SK-N-SH treated with all-trans-retinoic acid at 6 μM for 48 hours (cell line): ENCODE data around the gene LIN9.

Experiments used
- ATAC-seq: fragments of 200-7000 bp; cut with Tn5 transposase; 3 replicates; pipeline ENCODE4 v1.9.1; 2020; ENCODE audit warnings: mild to moderate bottlenecking, moderate library complexity
- ARNTL ChIP-seq: fragments of 450-650 bp; formaldehyde crosslinking; IDR thresholded peaks from 2 replicates; pipeline ENCODE4 v1.5.0; 2020; ENCODE audit warnings: low read depth, mild to moderate bottlenecking, moderate library complexity, borderline replicate concordance
- BACH2 ChIP-seq: fragments of 250-450 bp; sonication (Bioruptor Pico); IDR thresholded peaks from 2 replicates; pipeline ENCODE4 v1.9.0; 2021; ENCODE audit warnings: mild to moderate bottlenecking, borderline replicate concordance
- CSDC2 ChIP-seq: fragments of 250-450 bp; sonication (Bioruptor Pico); IDR thresholded peaks from 2 replicates; pipeline ENCODE4 v1.5.0; 2020; ENCODE audit warnings: mild to moderate bottlenecking, moderate library complexity
- CSRNP3 ChIP-seq: fragments of 250-450 bp; sonication (Bioruptor Pico); IDR thresholded peaks from 2 replicates; pipeline ENCODE4 v1.5.1; 2021; ENCODE audit warnings: mild to moderate bottlenecking, moderate library complexity
- ESRRG ChIP-seq: fragments of 250-450 bp; sonication (Bioruptor Pico); IDR thresholded peaks from 2 replicates; pipeline ENCODE4 v1.6.1; 2021; ENCODE audit warnings: mild to moderate bottlenecking
- GLIS3 ChIP-seq: fragments of 250-450 bp; sonication (Bioruptor Pico); IDR thresholded peaks from 2 replicates; pipeline ENCODE4 v1.5.0; 2020; ENCODE audit warnings: mild to moderate bottlenecking, moderate library complexity
- ISL1 ChIP-seq: fragments of 250-450 bp; sonication (Bioruptor Pico); IDR thresholded peaks from 2 replicates; pipeline ENCODE4 v2.1.2; 2022; ENCODE audit warnings: mild to moderate bottlenecking, moderate library complexity
- OSR1 ChIP-seq: fragments of 250-450 bp; sonication (Bioruptor Pico); IDR thresholded peaks from 2 replicates; pipeline ENCODE4 v1.8.0; 2022; ENCODE audit warnings: moderate library complexity, mild to moderate bottlenecking, inconsistent platforms
- POU6F1 ChIP-seq: fragments of 250-450 bp; sonication (Bioruptor Pico); IDR thresholded peaks from 2 replicates; pipeline ENCODE4 v1.8.0; 2021; ENCODE audit warnings: low read depth, mild to moderate bottlenecking, moderate library complexity, borderline replicate concordance
- PPARA ChIP-seq: fragments of 250-450 bp; sonication (Bioruptor Pico); IDR thresholded peaks from 2 replicates; pipeline ENCODE4 v1.5.0; 2020; ENCODE audit warnings: mild to moderate bottlenecking, borderline replicate concordance
- RARB ChIP-seq: fragments of 250-450 bp; sonication (Bioruptor Pico); IDR thresholded peaks from 2 replicates; pipeline ENCODE4 v1.8.0; 2021; ENCODE audit warnings: mild to moderate bottlenecking, moderate library complexity
- SNAI2 ChIP-seq: fragments of 250-450 bp; sonication (Bioruptor Pico); IDR thresholded peaks from 2 replicates; pipeline ENCODE4 v1.5.0; 2020; ENCODE audit warnings: mild to moderate bottlenecking, moderate library complexity
- TOX ChIP-seq: fragments of 250-450 bp; sonication (Bioruptor Pico); IDR thresholded peaks from 2 replicates; pipeline ENCODE4 v1.8.0; 2021; ENCODE audit warnings: mild to moderate bottlenecking, moderate library complexity, borderline replicate concordance
- ZC3H10 ChIP-seq: fragments of 250-450 bp; sonication (Bioruptor Pico); IDR thresholded peaks from 2 replicates; pipeline ENCODE4 v1.5.1; 2021; ENCODE audit warnings: mild to moderate bottlenecking, moderate library complexity
- ZFP3 ChIP-seq: fragments of 250-450 bp; sonication (Bioruptor Pico); IDR thresholded peaks from 2 replicates; pipeline ENCODE4 v1.5.0; 2020; ENCODE audit warnings: mild to moderate bottlenecking, moderate library complexity
- ZFP30 ChIP-seq: fragments of 450-650 bp; formaldehyde crosslinking; IDR thresholded peaks from 2 replicates; pipeline ENCODE4 v1.5.0; 2022; ENCODE audit warnings: mild to moderate bottlenecking, moderate library complexity
- ZNF565 ChIP-seq: fragments of 450-650 bp; formaldehyde crosslinking; conservative IDR thresholded peaks from 2 replicates; pipeline ENCODE4 v1.5.0; 2020; ENCODE audit warnings: low read depth, mild to moderate bottlenecking, moderate library complexity
- ZNF70 ChIP-seq: fragments of 450-650 bp; formaldehyde crosslinking; IDR thresholded peaks from 2 replicates; pipeline ENCODE4 v1.5.0; 2020; ENCODE audit warnings: mild to moderate bottlenecking, moderate library complexity
- TF ChIP-seq, protein P1 (sequence below): fragments of 250-450 bp; sonication (Bioruptor Pico); IDR thresholded peaks from 2 replicates; pipeline ENCODE4 v1.8.0; 2020; ENCODE audit warnings: mild to moderate bottlenecking, moderate library complexity, borderline replicate concordance
- TF ChIP-seq, protein P2 (sequence below): fragments of 250-450 bp; sonication (Bioruptor Pico); IDR thresholded peaks from 2 replicates; pipeline ENCODE4 v1.5.0; 2020; ENCODE audit warnings: mild to moderate bottlenecking, moderate library complexity

The LIN9 gene

DNA sequence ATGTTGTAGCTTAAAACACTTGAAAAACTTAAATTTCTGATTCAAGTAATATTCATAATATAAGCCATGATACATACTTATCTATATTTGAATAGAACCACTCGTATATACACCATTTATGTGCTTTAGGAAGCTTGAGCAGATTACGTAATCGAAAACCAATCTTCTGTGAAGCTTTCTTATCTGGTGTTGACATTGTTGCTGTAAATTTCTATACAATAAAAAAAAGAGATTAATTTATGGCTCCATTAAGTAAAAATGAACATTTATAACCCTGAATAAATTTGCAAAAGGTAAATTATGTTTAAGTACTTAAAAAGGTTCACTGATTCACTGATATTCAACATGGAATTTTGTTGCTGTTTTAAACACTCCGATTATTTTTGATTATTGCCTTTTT, 21.4 kb downstream of the LIN9 start:
- ATAC-seq = no peak
- TF ChIP-seq ZNF565 (CRISPR knock-in tag) (no peak), ESRRG (CRISPR knock-in tag) (no peak), POU6F1 (no peak), CSDC2 (no peak), CSRNP3 (no peak)
- TF ChIP-seq, protein P1, sequence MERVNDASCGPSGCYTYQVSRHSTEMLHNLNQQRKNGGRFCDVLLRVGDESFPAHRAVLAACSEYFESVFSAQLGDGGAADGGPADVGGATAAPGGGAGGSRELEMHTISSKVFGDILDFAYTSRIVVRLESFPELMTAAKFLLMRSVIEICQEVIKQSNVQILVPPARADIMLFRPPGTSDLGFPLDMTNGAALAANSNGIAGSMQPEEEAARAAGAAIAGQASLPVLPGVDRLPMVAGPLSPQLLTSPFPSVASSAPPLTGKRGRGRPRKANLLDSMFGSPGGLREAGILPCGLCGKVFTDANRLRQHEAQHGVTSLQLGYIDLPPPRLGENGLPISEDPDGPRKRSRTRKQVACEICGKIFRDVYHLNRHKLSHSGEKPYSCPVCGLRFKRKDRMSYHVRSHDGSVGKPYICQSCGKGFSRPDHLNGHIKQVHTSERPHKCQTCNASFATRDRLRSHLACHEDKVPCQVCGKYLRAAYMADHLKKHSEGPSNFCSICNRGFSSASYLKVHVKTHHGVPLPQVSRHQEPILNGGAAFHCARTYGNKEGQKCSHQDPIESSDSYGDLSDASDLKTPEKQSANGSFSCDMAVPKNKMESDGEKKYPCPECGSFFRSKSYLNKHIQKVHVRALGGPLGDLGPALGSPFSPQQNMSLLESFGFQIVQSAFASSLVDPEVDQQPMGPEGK = no peak
- TF ChIP-seq, all 23 proteins: peak for 0

DNA sequence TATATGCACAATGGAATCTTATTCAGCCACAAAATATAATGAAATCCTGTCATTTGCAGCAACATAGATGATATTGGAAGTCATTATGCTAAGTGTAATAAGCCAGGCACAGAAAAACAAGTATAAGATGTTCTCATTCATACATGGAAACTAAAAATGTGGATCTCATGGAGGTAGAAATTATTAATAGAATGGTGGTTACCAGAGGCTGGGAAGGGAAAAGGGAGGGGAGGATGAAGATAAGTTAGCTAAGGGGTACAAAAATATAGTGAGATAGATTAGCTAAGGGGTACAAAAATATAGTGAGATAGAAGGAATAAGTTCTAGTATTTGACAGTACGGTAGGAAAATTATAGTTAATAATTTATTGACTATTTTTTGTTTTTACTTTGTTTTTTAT, 27.9 kb downstream of the LIN9 start:
- ATAC-seq = no peak
- TF ChIP-seq ARNTL (CRISPR knock-in tag) (no peak), CSDC2 (no peak)
- TF ChIP-seq, protein P1 = no peak

DNA sequence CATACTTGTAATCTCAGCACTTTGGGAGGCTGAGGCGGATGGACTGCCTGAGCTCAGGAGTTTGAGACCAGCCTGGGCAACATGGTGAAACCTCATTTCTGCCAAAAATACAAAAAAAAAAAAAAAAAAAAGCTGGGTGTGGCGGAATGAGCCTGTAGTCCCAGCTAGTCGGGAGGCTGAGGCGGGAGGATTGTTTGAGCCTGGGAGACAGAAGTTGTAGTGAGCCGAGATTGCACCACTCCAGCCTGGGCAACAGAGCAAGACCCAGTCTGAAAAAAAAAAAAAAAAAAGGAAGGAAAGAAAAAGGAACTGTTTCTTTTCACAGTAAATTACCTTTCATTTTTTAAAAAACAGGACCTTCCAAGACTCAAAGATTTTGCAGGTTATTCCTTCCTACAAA, 29.5 kb downstream of the LIN9 start:
- ATAC-seq = no peak

DNA sequence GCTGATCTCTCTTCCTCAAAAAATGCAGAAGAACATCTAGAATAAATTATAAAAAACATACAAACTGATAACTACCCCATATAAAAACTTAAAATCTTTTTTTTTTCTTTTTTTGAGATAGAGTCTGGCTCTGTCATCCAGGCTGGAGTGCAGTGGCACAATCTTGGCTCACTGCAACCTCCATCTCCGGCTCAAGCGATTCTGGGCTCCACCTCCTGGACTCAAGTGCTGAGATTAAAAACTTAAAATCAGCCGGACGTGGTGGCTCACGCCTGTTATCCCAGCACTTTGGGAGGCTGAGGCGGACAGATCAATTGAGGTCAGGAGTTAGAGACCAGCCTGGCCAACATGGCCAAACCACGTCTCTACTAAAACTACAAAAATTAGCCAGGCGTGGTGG, 31.1 kb downstream of the LIN9 start:
- ATAC-seq = no peak
- TF ChIP-seq ZNF70 (CRISPR knock-in tag) (no peak), ZFP30 (CRISPR knock-in tag) (no peak), TOX (CRISPR knock-in tag) (no peak), OSR1 (CRISPR knock-in tag) (no peak), CSDC2 (no peak), PPARA (CRISPR knock-in tag) (no peak), ZC3H10 (CRISPR knock-in tag) (no peak), ZNF565 (CRISPR knock-in tag) (no peak), SNAI2 (no peak), ZFP3 (CRISPR knock-in tag) (no peak), BACH2 (CRISPR knock-in tag) (no peak), ISL1 (CRISPR knock-in tag) (no peak), ESRRG (CRISPR knock-in tag) (no peak), GLIS3 (CRISPR knock-in tag) (no peak), RARB (CRISPR knock-in tag) (no peak)
- TF ChIP-seq, protein P1 = no peak
- TF ChIP-seq, protein P2, sequence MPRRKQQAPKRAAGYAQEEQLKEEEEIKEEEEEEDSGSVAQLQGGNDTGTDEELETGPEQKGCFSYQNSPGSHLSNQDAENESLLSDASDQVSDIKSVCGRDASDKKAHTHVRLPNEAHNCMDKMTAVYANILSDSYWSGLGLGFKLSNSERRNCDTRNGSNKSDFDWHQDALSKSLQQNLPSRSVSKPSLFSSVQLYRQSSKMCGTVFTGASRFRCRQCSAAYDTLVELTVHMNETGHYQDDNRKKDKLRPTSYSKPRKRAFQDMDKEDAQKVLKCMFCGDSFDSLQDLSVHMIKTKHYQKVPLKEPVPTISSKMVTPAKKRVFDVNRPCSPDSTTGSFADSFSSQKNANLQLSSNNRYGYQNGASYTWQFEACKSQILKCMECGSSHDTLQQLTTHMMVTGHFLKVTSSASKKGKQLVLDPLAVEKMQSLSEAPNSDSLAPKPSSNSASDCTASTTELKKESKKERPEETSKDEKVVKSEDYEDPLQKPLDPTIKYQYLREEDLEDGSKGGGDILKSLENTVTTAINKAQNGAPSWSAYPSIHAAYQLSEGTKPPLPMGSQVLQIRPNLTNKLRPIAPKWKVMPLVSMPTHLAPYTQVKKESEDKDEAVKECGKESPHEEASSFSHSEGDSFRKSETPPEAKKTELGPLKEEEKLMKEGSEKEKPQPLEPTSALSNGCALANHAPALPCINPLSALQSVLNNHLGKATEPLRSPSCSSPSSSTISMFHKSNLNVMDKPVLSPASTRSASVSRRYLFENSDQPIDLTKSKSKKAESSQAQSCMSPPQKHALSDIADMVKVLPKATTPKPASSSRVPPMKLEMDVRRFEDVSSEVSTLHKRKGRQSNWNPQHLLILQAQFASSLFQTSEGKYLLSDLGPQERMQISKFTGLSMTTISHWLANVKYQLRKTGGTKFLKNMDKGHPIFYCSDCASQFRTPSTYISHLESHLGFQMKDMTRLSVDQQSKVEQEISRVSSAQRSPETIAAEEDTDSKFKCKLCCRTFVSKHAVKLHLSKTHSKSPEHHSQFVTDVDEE (CRISPR knock-in tag) = no peak
- TF ChIP-seq, all 23 proteins: peak for 0

More for the DNA sequence above, 29.5 kb downstream of the LIN9 start:
- TF ChIP-seq BACH2 (CRISPR knock-in tag) (no peak), SNAI2 (no peak), ESRRG (CRISPR knock-in tag) (no peak), TOX (CRISPR knock-in tag) (no peak), ZNF70 (CRISPR knock-in tag) (no peak)
